Endothelial cell of umbilical vein (primary cell): ENCODE measurements around the gene NR2F2. TPM values are rescaled to one million over a fixed set of nuclear protein-coding genes. Genes with fewer than 3 reads are reported as not detected.

Source experiments
- BruUV-seq: library from RNA; stranded (reverse); fragments of 400-500 nt; replicated peaks from 2 replicates; lab custom pipeline; 2021; lab: Mats Ljungman, UMichigan
- CTCF ChIA-PET: fragments of 300-600, 350-600 bp; sonication (Branson Sonifier 250); formaldehyde crosslinking; loops from one replicate; lab custom pipeline; 2021; ENCODE audit warnings: antibody characterized with exemption, inconsistent platforms; lab: Charles Lee
- POLR2A ChIA-PET: fragments of 300-600, 350-600 bp; sonication (Branson Sonifier 250); formaldehyde crosslinking; loops from one replicate; lab custom pipeline; 2021; ENCODE audit warnings: antibody characterized with exemption, inconsistent platforms; lab: Charles Lee
- DNase-seq: peaks from one replicate; pipeline ENCODE4 v3.0.0-alpha.2; 2011; ENCODE audit warnings: low read depth, low spot score
- FAIRE-seq: peaks from 2 replicates; lab custom pipeline; 2011; peaks lifted over from hg19 to GRCh38; lab: Jason Lieb, UNC
- H2AFZ ChIP-seq: 2 replicates; pipeline ENCODE4 v1.6.0; 2012; ENCODE audit warnings: low read depth, low read length, control low read depth, inconsistent platforms
- H3K27ac ChIP-seq: 2 replicates; pipeline ENCODE4 v1.5.1; 2011; ENCODE audit warnings: low read depth, mild to moderate bottlenecking, control low read depth, low read length, moderate library complexity; ENCODE audit not compliant: insufficient read depth
- H3K27me3 ChIP-seq, 2 experiments: 2 replicates each; pipeline versions ENCODE4 v1.6.0 to v1.6.1; 2011; ENCODE audit warnings: low read length in 2 of 2, mixed read lengths in 1 of 2; ENCODE audit not compliant: control insufficient read depth in 2 of 2, insufficient read depth in 2 of 2
- H3K36me3 ChIP-seq, 2 experiments: 2 replicates in 1 of 2; 3 replicates in 1 of 2; pipeline ENCODE4 v1.5.1; 2011; ENCODE audit warnings: low read length in 2 of 2, mild to moderate bottlenecking in 1 of 2, moderate library complexity in 1 of 2; ENCODE audit not compliant: control insufficient read depth in 2 of 2, insufficient read depth in 2 of 2; ENCODE audit errors: extremely low read depth in 1 of 2
- H3K4me1 ChIP-seq: 3 replicates; pipeline ENCODE4 v1.5.1; 2011; ENCODE audit warnings: mild to moderate bottlenecking, low read length; ENCODE audit not compliant: control insufficient read depth, insufficient read depth; ENCODE audit errors: extremely low read depth
- H3K4me2 ChIP-seq: 2 replicates; pipeline ENCODE4 v1.6.1; 2011; ENCODE audit warnings: low read length, control low read depth, mixed read lengths; ENCODE audit not compliant: insufficient read depth
- H3K4me3 ChIP-seq, 3 experiments: fragments of 200-600 bp in 1 of 3; sonication (generic), shearing (Covaris generic) in 1 of 3; replicated peaks in 1 of 3; 2 replicates each; pipeline ENCODE4 v1.5.1; 2011 to 2016; ENCODE audit warnings: control low read depth in 3 of 3, low read length in 3 of 3, mild to moderate bottlenecking in 2 of 3, inconsistent platforms in 1 of 3, low read depth in 1 of 3, moderate library complexity in 1 of 3; ENCODE audit not compliant: insufficient read depth in 1 of 3
- H3K79me2 ChIP-seq: 2 replicates; pipeline ENCODE4 v1.6.0; 2012; ENCODE audit warnings: low read length, inconsistent platforms; ENCODE audit not compliant: control insufficient read depth, insufficient read depth
- H3K9ac ChIP-seq: replicated peaks from 2 replicates; pipeline ENCODE3; 2011; ENCODE audit warnings: low read length, control low read depth; ENCODE audit not compliant: insufficient read depth; ENCODE audit errors: extremely low read depth
- H3K9me1 ChIP-seq: replicated peaks from 3 replicates; pipeline ENCODE4 v1.6.0; 2011; ENCODE audit warnings: mild to moderate bottlenecking, low read length; ENCODE audit not compliant: control insufficient read depth, insufficient read depth; ENCODE audit errors: extremely low read depth
- H3K9me3 ChIP-seq: replicated peaks from 2 replicates; pipeline ENCODE4 v1.5.1; 2012; ENCODE audit warnings: low read length, inconsistent platforms; ENCODE audit not compliant: control insufficient read depth, insufficient read depth
- H4K20me1 ChIP-seq: replicated peaks from 2 replicates; pipeline ENCODE3; 2011; ENCODE audit warnings: mild to moderate bottlenecking, low read length; ENCODE audit not compliant: control insufficient read depth, insufficient read depth; ENCODE audit errors: extremely low read depth
- EZH2 ChIP-seq: IDR thresholded peaks from 2 replicates; pipeline ENCODE4 v1.6.1; 2012; ENCODE audit warnings: borderline replicate concordance, low read depth, mild to moderate bottlenecking, moderate library complexity, low read length, inconsistent platforms; ENCODE audit not compliant: severe bottlenecking
- FOS ChIP-seq: IDR thresholded peaks from 2 replicates; pipeline ENCODE4 v1.6.1; 2011; ENCODE audit warnings: mild to moderate bottlenecking, low read length, moderate library complexity, borderline replicate concordance; ENCODE audit not compliant: insufficient read depth
- POLR2AphosphoS5 ChIP-seq: IDR thresholded peaks from 2 replicates; pipeline ENCODE4 v1.6.1; 2012; ENCODE audit warnings: low read depth, mild to moderate bottlenecking, control low read depth, low read length, moderate library complexity; ENCODE audit not compliant: insufficient read depth
- dilution Hi-C: fragments of 300-500 bp; cut with MboI; formaldehyde crosslinking; loops from one replicate; pipeline ENCODE4 v1.15.0; 2019; ENCODE audit warnings: low sequenced_read_pairs; ENCODE audit not compliant: extremely low pct_ligation_motif_present
- intact Hi-C: fragments of 100-400 bp; cut with micrococcal nuclease; formaldehyde crosslinking; loops from one replicate; pipeline ENCODE4 v1.10.0; 2022
- polyA plus RNA-seq, 4 experiments: library from polyadenylated mRNA; depleted of rRNA in 3 of 4; stranded (reverse) in 3 of 4; unstranded in 1 of 4; fragments of >200 nt; gene quantifications; 2 replicates each; pipeline versions ENCODE4 v1.2.1 to v1.2.3, GENCODE V29; 2011 to 2012; ENCODE audit warnings: missing spikeins in 1 of 4
- total RNA-seq: library from RNA; stranded (reverse); gene quantifications from 2 replicates; pipeline ENCODE4 v1.2.3, GENCODE V29; 2021
- TF ChIP-seq, protein P1 (sequence below), 2 donors: IDR thresholded peaks; 1 replicate in 1 of 2; 2 replicates in 1 of 2; pipeline ENCODE4 v1.5.1; 2011; ENCODE audit warnings: low read length in 2 of 2, mild to moderate bottlenecking in 2 of 2, moderate library complexity in 2 of 2, control low read depth in 1 of 2, inconsistent platforms in 1 of 2, low read depth in 1 of 2; ENCODE audit not compliant: insufficient read depth in 1 of 2; ENCODE audit errors: extremely low read depth in 1 of 2

Gene NR2F2
- total and polyA plus RNA-seq, 2 donors (not counting 3 experiments of a cell fraction or from before 2014, with no cell fraction given) = 105 to 182 TPM

DNA sequence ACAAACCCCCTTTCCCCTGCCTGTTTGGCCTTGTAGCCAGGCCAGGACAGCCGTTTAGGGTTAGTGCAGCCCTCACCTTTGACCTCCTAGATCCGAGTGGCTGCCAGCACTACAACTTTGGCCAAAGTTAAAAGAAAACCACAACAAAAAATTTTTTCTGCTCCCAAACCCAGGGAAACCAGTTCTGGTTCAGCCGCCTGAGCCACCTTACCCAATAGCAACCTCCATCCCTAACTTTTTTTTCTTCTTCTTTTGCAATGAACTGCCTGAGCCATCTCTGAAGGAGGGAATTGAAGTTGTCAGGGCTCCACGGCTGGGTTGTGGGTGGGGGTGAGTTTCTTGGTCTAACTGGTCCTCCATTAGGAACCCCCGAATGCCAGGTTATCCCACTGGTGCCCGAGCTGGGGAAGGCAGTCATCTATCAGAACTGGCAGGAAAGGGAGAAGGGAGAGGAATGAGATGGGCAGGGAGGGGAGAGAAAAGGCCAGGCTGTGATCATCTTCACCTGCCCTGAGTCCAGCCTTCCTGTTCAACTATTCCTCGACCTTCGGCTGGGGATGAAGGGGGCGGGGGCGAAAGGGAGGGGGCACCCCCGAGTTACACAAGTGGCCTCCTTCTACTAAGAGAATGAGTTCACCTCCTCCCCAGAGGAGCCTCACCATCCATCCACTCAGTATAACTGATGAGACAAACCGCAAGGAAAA lies 6.2 kb upstream of the NR2F2 start:
- Histone ChIP-seq H3K9me3 (no peaks in the 10 kb centered on the region), H3K27ac (peak overlapping the region; percentile 85), H4K20me1 (no peaks in the 10 kb centered on the region), H3K4me3 (peak overlapping the region; percentile 63 to 89 (median 71)), H3K36me3 (no peaks in the 10 kb centered on the region), H3K9me1 (no peaks in the 10 kb centered on the region), H3K4me2 (peak overlapping the region; percentile 88), H2AFZ (no peak overlapping the region), H3K4me1 (peaks cover 71% of the 10 kb centered on the region), H3K9ac (peak overlapping the region; percentile 97), H3K27me3 (no peaks in the 10 kb centered on the region), H3K79me2 (peaks cover 98% of the 10 kb centered on the region)
- POLR2A ChIA-PET = interaction anchor here (1.2 kb wide), 1 partner anchor 51 kb away, joined by 3 read pairs; no protein-coding TSS in a partner anchor
- FAIRE-seq = no peak
- TF ChIP-seq POLR2AphosphoS5 = peak; percentile 41
- no peak for TF ChIP-seq EZH2
- TF ChIP-seq FOS = no peak
- no TSS peak for BruUV-seq
- intact Hi-C loops = loop anchor here (5.0 kb wide), 1 partner anchor 1192 kb away; no protein-coding TSS in a partner anchor
- dilution Hi-C loops = no loop called here
- CTCF ChIA-PET = no interaction called here
- peak; percentile 74 for DNase-seq

- Histone ChIP-seq H3K4me2 (peak overlapping the region; percentile 88), H4K20me1 (no peaks in the 10 kb centered on the region), H2AFZ (no peak overlapping the region), H3K4me3 (peak overlapping the region; percentile 63 to 89 (median 71)), H3K27me3 (no peaks in the 10 kb centered on the region), H3K9me3 (no peaks in the 10 kb centered on the region), H3K36me3 (no peaks in the 10 kb centered on the region), H3K9ac (peak overlapping the region; percentile 97), H3K79me2 (peaks cover 98% of the 10 kb centered on the region), H3K9me1 (no peaks in the 10 kb centered on the region), H3K4me1 (peaks cover 69% of the 10 kb centered on the region), H3K27ac (peak overlapping the region; percentile 85)
- POLR2A ChIA-PET = interaction anchor here (0.5 kb wide), 1 partner anchor 32 kb away, joined by 3 read pairs; no protein-coding TSS in a partner anchor
- FAIRE-seq (no peak), DNase-seq (peak; percentile 69)
- CTCF ChIA-PET = interaction anchor here (2.3 to 3.7 kb wide), 3 partner anchors 1020 to 1299 kb away, joined by 20 to 31 read pairs (median 30); no protein-coding TSS in a partner anchor
- dilution Hi-C loops = loop anchor here (25.0 kb wide), 1 partner anchor 1013 kb away; no protein-coding TSS in a partner anchor
- intact Hi-C loops = loop anchor here (1.0 to 5.0 kb wide), 5 partner anchors 438 to 1478 kb away; no protein-coding TSS in a partner anchor
- no TSS peak for BruUV-seq
- TF ChIP-seq POLR2AphosphoS5 = no peak
- TF ChIP-seq, protein P1, sequence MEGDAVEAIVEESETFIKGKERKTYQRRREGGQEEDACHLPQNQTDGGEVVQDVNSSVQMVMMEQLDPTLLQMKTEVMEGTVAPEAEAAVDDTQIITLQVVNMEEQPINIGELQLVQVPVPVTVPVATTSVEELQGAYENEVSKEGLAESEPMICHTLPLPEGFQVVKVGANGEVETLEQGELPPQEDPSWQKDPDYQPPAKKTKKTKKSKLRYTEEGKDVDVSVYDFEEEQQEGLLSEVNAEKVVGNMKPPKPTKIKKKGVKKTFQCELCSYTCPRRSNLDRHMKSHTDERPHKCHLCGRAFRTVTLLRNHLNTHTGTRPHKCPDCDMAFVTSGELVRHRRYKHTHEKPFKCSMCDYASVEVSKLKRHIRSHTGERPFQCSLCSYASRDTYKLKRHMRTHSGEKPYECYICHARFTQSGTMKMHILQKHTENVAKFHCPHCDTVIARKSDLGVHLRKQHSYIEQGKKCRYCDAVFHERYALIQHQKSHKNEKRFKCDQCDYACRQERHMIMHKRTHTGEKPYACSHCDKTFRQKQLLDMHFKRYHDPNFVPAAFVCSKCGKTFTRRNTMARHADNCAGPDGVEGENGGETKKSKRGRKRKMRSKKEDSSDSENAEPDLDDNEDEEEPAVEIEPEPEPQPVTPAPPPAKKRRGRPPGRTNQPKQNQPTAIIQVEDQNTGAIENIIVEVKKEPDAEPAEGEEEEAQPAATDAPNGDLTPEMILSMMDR (IDR thresholded peaks at IDR 0.05; ENCODE audit: extremely low read depth in 1 of 2, insufficient read depth in 1 of 2, low read depth in 1 of 2, low read length in 2 of 2) = no peak
Measured at GRCh38 chr15:96324940-96325540, 5.5 kb upstream of the NR2F2 start.
